Osteocyte (in vitro differentiated cells): Measurements from ENCODE around the gene GALNT14. TPM values are rescaled to one million over a fixed set of nuclear protein-coding genes. Genes with fewer than 3 reads are reported as not detected.

Experiments
- DNase-seq: peaks from one replicate; pipeline ENCODE4 v3.0.0; 2021; ENCODE audit warnings: mixed read lengths; ENCODE audit not compliant: unreplicated experiment; ENCODE audit errors: extremely low spot score
- H3K27ac Mint-ChIP-seq: one replicate; pipeline ENCODE4 v1.8.0; 2021; ENCODE audit warnings: mild to moderate bottlenecking, mixed read lengths; ENCODE audit not compliant: unreplicated experiment
- H3K27me3 Mint-ChIP-seq: one replicate; pipeline ENCODE4 v1.8.0; 2021; ENCODE audit warnings: mixed read lengths; ENCODE audit not compliant: unreplicated experiment
- H3K36me3 Mint-ChIP-seq: one replicate; pipeline ENCODE4 v1.8.0; 2021; ENCODE audit warnings: mixed read lengths; ENCODE audit not compliant: unreplicated experiment
- H3K4me1 Mint-ChIP-seq: one replicate; pipeline ENCODE4 v1.8.0; 2021; ENCODE audit warnings: mixed read lengths; ENCODE audit not compliant: unreplicated experiment
- H3K4me3 Mint-ChIP-seq: one replicate; pipeline ENCODE4 v1.8.0; 2021; ENCODE audit warnings: mild to moderate bottlenecking, moderate library complexity, mixed read lengths; ENCODE audit not compliant: unreplicated experiment
- H3K9me3 Mint-ChIP-seq: one replicate; pipeline ENCODE4 v1.8.0; 2021; ENCODE audit warnings: mixed read lengths; ENCODE audit not compliant: unreplicated experiment
- CTCF ChIP-seq: fragments of 200-600 bp; sonication (generic); IDR thresholded peaks from 2 replicates; pipeline ENCODE4 v1.5.0; 2021; ENCODE audit warnings: antibody characterized with exemption, mild to moderate bottlenecking, moderate library complexity
- total RNA-seq: library from RNA; stranded (reverse); gene quantifications from 2 replicates; pipeline ENCODE4 v1.2.1, GENCODE V29; 2021

Gene GALNT14
- total RNA-seq, 1 donor from 2014 or later = 4.1 TPM

GRCh38 chr2:31081492-31081891 lies 56.7 kb downstream of the GALNT14 start:
- H3K4me3 Mint-ChIP-seq = no peak overlapping the region
- peaks cover 17% of the 10 kb centered on the region for H3K4me1 Mint-ChIP-seq
- DNase-seq = no peak
- H3K27ac Mint-ChIP-seq = no peak overlapping the region
- no peaks in the 10 kb centered on the region for H3K36me3 Mint-ChIP-seq
- no peak for TF ChIP-seq CTCF
- H3K27me3 Mint-ChIP-seq = peaks cover 3% of the 10 kb centered on the region
- H3K9me3 Mint-ChIP-seq = no peaks in the 10 kb centered on the region

GRCh38 chr2:31080361-31080760 lies 57.9 kb downstream of the GALNT14 start:
- Mint-ChIP-seq H3K4me1 (peaks cover 17% of the 10 kb centered on the region), H3K27ac (no peak overlapping the region), H3K4me3 (no peak overlapping the region), H3K27me3 (peaks cover 3% of the 10 kb centered on the region), H3K9me3 (no peaks in the 10 kb centered on the region), H3K36me3 (no peaks in the 10 kb centered on the region)
- no peak for TF ChIP-seq CTCF
- no peak for DNase-seq

- Mint-ChIP-seq H3K9me3 (no peaks in the 10 kb centered on the region), H3K4me3 (no peak overlapping the region), H3K27ac (no peak overlapping the region), H3K27me3 (peaks cover 3% of the 10 kb centered on the region), H3K4me1 (peaks cover 17% of the 10 kb centered on the region), H3K36me3 (no peaks in the 10 kb centered on the region)
- peak; percentile 18 for TF ChIP-seq CTCF
- DNase-seq = no peak
Measured at GRCh38 chr2:31079665-31080064, 58.6 kb downstream of the GALNT14 start.

GRCh38 chr2:31078579-31079105 lies 59.6 kb downstream of the GALNT14 start:
- H3K4me1 Mint-ChIP-seq = peaks cover 17% of the 10 kb centered on the region

GRCh38 chr2:31078011-31078410 lies 60.2 kb downstream of the GALNT14 start:
- Mint-ChIP-seq H3K36me3 (no peaks in the 10 kb centered on the region), H3K4me1 (peaks cover 17% of the 10 kb centered on the region), H3K4me3 (no peak overlapping the region)

More at GRCh38 chr2:31078579-31079105, 59.6 kb downstream of the GALNT14 start:
- peak; percentile 62 for DNase-seq
- TF ChIP-seq CTCF = no peak
- Mint-ChIP-seq H3K27ac (no peak overlapping the region), H3K27me3 (peaks cover 3% of the 10 kb centered on the region), H3K4me3 (no peak overlapping the region), H3K9me3 (no peaks in the 10 kb centered on the region), H3K36me3 (no peaks in the 10 kb centered on the region)

More at GRCh38 chr2:31078011-31078410, 60.2 kb downstream of the GALNT14 start:
- DNase-seq = peak; percentile 21
- TF ChIP-seq CTCF = no peak
- H3K27me3 Mint-ChIP-seq = peaks cover 3% of the 10 kb centered on the region
- no peak overlapping the region for H3K27ac Mint-ChIP-seq
- H3K9me3 Mint-ChIP-seq = no peaks in the 10 kb centered on the region
